ENCODE measurements around the gene UPF3A.

The UPF3A gene, protein sequence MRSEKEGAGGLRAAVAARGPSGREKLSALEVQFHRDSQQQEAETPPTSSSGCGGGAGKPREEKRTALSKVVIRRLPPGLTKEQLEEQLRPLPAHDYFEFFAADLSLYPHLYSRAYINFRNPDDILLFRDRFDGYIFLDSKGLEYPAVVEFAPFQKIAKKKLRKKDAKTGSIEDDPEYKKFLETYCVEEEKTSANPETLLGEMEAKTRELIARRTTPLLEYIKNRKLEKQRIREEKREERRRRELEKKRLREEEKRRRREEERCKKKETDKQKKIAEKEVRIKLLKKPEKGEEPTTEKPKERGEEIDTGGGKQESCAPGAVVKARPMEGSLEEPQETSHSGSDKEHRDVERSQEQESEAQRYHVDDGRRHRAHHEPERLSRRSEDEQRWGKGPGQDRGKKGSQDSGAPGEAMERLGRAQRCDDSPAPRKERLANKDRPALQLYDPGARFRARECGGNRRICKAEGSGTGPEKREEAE

DNA sequence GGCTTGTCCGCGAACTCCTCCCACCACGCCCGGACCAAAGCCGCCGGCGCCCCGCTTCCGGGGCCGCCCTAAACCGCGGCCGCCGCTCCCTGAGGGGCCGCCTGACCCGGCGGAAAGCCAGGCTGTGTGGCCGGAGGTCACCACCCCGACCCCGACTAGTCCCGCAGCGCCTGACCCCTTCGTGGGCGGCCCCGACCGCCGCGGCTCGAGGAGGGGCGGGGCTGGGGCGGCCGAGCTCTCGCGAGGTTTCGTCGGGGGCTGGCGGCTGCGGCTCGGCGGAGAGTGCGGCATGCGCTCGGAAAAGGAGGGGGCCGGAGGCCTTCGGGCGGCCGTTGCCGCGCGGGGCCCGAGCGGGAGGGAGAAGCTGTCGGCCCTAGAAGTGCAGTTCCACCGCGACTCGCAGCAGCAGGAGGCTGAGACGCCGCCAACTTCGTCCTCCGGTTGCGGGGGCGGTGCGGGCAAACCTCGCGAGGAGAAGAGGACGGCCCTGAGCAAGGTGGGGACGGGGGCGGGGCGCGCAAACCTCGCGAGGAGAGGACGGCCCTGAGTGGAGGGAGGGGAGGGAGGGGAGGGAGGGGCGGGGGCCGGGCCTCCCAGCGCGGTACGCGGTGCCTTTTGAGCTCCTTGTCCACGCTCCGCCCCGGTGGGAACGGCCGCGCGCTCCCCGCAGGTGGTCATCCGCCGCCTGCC is at the start of gene UPF3A:
UPF3A (plus strand) TSS at position 251 of the 690 bp plus-strand sequence; CDS start at position 290, 39 bp downstream.
- peaks cover 42% of the 10 kb centered on the region for H3K36me3 ChIP-seq (ENCODE audit: insufficient read depth, low read length)
- peaks cover 16% of the 10 kb centered on the region for H3K4me1 ChIP-seq (ENCODE audit: insufficient read depth, low read length)
- H3K9me3 ChIP-seq (ENCODE audit: low read length), result no peaks in the 10 kb centered on the region
- peak within 1 kb of the TSS; percentile 90 for H2AFZ ChIP-seq (ENCODE audit: low read depth, low read length)
- H3K4me3 ChIP-seq (ENCODE audit: low read length), result peak within 1 kb of the TSS; percentile 96
- no peaks in the 10 kb centered on the region for H3K27me3 ChIP-seq (ENCODE audit: insufficient read depth, low read length)

DNA sequence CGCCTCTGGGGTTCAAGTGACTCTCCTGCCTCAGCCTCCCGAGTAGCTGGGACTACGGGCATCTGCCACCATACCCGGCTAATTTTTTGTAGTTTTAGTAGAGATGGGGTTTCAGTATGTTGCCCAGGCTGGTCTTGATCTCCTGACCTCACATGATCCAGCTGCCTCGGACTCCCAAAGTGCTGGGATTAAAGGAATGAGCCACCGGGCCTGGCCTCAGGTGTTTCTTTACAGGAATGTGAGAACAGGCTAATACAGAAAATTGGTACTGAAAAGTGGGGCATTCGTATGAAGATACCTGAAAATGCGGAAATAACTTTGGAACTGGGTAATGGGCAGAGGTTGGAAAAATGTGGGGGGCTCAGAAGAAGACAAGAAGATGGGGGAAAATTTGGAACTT is 49.5 kb upstream of the UPF3A start:
- Histone ChIP-seq H3K27me3 (ENCODE audit: insufficient read depth, low read length) (no peaks in the 10 kb centered on the region), H3K4me1 (ENCODE audit: insufficient read depth, low read length) (peaks cover 23% of the 10 kb centered on the region), H3K9me3 (ENCODE audit: low read length) (no peaks in the 10 kb centered on the region), H3K36me3 (ENCODE audit: insufficient read depth, low read length) (peaks cover 4% of the 10 kb centered on the region), H3K4me3 (ENCODE audit: low read length) (no peak overlapping the region), H2AFZ (ENCODE audit: low read depth, low read length) (no peak overlapping the region)

DNA sequence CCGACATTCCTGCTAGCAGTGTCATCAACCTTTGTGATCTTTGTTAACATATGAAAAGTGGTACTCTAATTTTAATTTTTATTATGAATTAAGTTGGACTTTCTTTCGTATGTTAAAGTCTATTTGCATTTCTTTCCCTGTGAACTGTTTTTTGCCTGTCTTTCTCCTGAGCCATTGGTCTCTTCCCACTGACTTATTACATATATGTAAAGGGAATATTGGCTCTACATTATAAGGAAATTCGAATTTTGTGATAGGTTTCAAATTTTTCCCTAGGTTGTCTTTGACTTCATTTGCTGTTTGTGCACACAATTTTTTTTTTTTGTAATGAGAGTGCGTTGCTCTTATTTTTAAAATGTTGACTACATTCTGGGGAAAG is 47.1 kb upstream of the UPF3A start:
- no peaks in the 10 kb centered on the region for H3K27me3 ChIP-seq (ENCODE audit: insufficient read depth, low read length)
- H3K4me3 ChIP-seq (ENCODE audit: low read length), result peak overlapping the region; percentile 98
- peaks cover 18% of the 10 kb centered on the region for H3K4me1 ChIP-seq (ENCODE audit: insufficient read depth, low read length)
- no peaks in the 10 kb centered on the region for H3K9me3 ChIP-seq (ENCODE audit: low read length)
- H3K36me3 ChIP-seq (ENCODE audit: insufficient read depth, low read length), result peaks cover 23% of the 10 kb centered on the region
- peak overlapping the region; percentile 94 for H2AFZ ChIP-seq (ENCODE audit: low read depth, low read length)

DNA sequence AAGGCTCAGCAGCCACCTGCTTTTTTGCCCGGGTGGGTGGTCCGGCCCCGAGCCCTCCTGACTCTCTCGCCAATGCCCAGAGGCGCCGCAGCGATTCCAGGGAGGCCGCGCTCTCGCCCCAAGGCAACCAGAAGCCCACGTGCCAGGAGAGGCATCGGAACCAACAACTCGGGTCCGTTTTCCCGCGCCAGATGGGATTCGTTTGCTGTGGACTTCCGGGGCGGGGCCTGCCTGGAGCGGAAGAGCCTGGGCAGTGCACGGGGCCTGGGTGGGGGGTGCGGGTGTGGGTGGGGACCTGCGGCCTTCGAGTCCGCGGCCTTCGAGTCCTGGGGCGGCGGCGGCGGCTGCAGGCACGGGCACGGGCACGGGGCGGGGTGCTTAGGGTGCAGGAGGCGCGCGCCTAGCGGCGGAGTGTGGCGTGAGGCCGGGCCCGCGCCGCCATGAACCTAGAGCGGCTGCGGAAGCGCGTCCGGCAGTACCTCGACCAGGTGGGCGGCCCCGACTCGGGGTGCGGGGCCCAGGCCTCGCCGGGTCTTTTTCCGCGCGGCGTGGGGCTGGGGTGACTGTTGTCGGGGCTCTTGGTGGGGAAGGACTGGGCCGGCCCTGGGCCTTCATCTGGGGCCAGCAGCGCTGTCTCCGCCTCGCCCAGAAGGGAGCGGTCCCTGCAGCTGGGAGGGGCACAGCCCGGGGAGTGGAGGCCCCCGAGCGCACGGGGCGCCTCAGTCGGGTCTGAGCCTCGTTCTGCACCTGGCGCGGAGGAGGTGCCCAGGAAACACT is 46.6 kb upstream of the UPF3A start, which contains the start of gene CDC16:
CDC16 (plus strand) TSS at position 253 of the 777 bp plus-strand sequence; CDS start at position 441, 188 bp downstream.
- Histone ChIP-seq H3K4me1 (ENCODE audit: insufficient read depth, low read length) (peaks cover 12% of the 10 kb centered on the region), H3K36me3 (ENCODE audit: insufficient read depth, low read length) (peaks cover 29% of the 10 kb centered on the region), H2AFZ (ENCODE audit: low read depth, low read length) (peak within 1 kb of the TSS; percentile 94), H3K4me3 (ENCODE audit: low read length) (peak within 1 kb of the TSS; percentile 98), H3K9me3 (ENCODE audit: low read length) (no peaks in the 10 kb centered on the region), H3K27me3 (ENCODE audit: insufficient read depth, low read length) (no peaks in the 10 kb centered on the region)

DNA sequence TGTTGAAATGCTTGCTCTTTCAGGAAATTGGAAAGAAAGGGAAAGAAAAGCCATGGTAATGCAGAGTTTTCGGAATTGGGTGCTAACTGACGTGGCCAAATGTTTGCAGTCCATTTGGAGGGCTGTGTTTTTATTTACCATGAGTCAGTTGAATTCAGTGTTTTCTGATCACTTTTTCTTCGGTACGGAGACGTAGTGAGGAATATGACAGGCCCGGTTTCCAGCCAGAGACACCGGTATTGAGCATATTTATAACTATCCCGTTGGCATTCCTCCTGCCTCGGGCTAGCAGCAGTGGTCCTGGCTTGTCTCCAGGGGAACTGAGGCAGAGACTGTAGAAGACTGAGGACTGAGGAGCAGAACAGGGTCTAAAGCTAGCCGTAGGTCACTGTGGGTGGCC is 45.7 kb upstream of the UPF3A start:
- Histone ChIP-seq H3K4me3 (ENCODE audit: low read length) (peak overlapping the region; percentile 98), H3K36me3 (ENCODE audit: insufficient read depth, low read length) (peaks cover 34% of the 10 kb centered on the region), H2AFZ (ENCODE audit: low read depth, low read length) (no peak overlapping the region), H3K9me3 (ENCODE audit: low read length) (no peaks in the 10 kb centered on the region), H3K4me1 (ENCODE audit: insufficient read depth, low read length) (peaks cover 8% of the 10 kb centered on the region), H3K27me3 (ENCODE audit: insufficient read depth, low read length) (no peaks in the 10 kb centered on the region)

DNA sequence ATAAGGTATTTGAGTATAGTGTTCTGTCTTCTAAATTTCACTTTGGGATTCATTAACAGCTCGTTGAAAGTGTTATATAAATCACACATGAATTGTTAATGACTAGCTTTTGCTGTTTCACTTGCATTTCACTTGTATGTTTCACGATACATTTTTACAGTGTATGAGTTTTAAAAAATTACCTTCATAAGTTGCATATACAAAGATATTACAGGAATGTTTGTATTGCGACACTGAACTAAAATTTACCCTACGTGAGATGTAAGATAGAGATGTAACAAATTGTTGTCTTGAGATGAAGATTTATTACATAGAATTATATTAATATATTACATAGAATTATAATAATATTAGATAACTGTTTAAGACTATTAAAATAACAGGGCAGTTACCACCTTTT is 45.2 kb upstream of the UPF3A start:
- Histone ChIP-seq H3K4me1 (ENCODE audit: insufficient read depth, low read length) (peaks cover 8% of the 10 kb centered on the region), H2AFZ (ENCODE audit: low read depth, low read length) (no peak overlapping the region), H3K27me3 (ENCODE audit: insufficient read depth, low read length) (no peaks in the 10 kb centered on the region), H3K9me3 (ENCODE audit: low read length) (no peaks in the 10 kb centered on the region), H3K4me3 (ENCODE audit: low read length) (peak overlapping the region; percentile 98), H3K36me3 (ENCODE audit: insufficient read depth, low read length) (peaks cover 39% of the 10 kb centered on the region)

DNA sequence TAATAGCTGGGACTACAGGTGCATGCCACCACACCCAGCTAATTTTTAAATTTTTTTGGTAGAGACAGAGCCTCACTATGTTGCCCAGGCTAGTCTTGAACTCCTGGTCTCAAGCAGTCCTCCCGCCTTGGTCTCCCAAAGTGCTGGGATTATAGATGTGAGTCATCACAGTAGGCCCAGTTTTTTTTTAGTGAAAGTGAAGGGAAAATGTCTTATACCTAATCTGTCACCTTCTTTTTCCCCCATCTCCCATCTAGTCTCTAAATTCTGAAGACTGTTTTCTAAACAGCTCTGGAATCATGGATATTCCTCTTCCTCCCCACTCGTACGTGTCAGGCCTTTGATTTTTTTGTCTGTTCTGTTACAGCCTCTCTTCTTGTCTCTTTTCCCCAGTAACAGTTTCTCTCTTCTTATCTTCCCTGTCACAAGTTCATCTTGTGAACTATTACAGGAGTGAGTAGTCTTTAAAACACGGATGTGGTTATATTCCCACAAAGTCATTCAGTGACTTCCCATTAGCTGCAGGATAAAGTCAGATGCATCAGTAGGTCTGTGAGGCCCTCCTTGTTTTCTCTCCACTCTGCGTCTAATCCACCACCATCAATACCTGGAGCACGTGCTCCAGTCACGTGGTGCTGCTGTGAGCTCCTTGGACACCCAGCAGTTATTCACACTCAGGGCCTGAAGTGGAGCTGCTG is 43.8 kb upstream of the UPF3A start:
- Histone ChIP-seq H3K36me3 (ENCODE audit: insufficient read depth, low read length) (peaks cover 53% of the 10 kb centered on the region), H3K27me3 (ENCODE audit: insufficient read depth, low read length) (no peaks in the 10 kb centered on the region), H2AFZ (ENCODE audit: low read depth, low read length) (no peak overlapping the region), H3K4me3 (ENCODE audit: low read length) (no peak overlapping the region), H3K9me3 (ENCODE audit: low read length) (no peaks in the 10 kb centered on the region), H3K4me1 (ENCODE audit: insufficient read depth, low read length) (peaks cover 8% of the 10 kb centered on the region)

DNA sequence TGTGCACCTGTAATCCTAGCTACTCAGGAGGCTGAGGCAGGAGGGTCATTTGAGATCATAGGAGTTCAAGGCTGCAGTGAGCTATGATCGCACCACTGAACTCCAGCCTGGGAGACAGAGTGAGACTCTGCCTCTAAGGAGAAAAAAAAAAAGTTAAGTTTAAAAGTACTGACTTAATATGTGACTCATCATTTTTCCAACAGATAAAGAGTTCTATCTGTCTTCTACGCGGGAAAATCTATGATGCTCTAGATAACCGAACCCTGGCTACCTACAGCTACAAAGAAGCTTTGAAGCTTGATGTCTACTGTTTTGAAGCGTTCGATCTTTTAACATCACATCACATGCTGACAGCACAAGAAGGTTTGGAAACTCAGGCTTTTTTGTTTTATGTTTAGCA is 39.5 kb upstream of the UPF3A start:
- Histone ChIP-seq H3K36me3 (ENCODE audit: insufficient read depth, low read length) (peaks cover 92% of the 10 kb centered on the region), H2AFZ (ENCODE audit: low read depth, low read length) (no peak overlapping the region), H3K4me1 (ENCODE audit: insufficient read depth, low read length) (no peaks in the 10 kb centered on the region), H3K4me3 (ENCODE audit: low read length) (no peak overlapping the region), H3K9me3 (ENCODE audit: low read length) (peaks cover 2% of the 10 kb centered on the region), H3K27me3 (ENCODE audit: insufficient read depth, low read length) (no peaks in the 10 kb centered on the region)

DNA sequence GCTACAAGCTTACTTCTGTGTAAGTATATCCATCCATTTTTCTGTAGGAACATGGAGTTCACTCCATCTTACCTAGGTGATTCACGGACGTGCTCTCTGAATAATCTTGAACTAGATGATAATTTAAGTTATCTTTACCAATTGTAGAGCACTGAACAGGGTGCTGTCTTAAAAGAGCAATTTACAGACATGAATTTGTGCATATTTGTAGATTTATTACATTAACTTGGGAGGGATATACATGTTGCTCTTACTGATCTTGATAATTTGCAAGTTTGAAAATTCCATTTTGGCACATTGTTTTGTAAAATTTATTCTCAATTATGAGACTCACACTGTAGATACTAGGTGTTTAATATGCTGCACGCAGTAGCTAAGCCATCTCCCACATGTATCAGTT is 37.4 kb upstream of the UPF3A start:
- Histone ChIP-seq H2AFZ (ENCODE audit: low read depth, low read length) (no peak overlapping the region), H3K4me3 (ENCODE audit: low read length) (no peak overlapping the region), H3K27me3 (ENCODE audit: insufficient read depth, low read length) (no peaks in the 10 kb centered on the region), H3K36me3 (ENCODE audit: insufficient read depth, low read length) (peaks cover 95% of the 10 kb centered on the region), H3K4me1 (ENCODE audit: insufficient read depth, low read length) (no peaks in the 10 kb centered on the region), H3K9me3 (ENCODE audit: low read length) (peaks cover 2% of the 10 kb centered on the region)

DNA sequence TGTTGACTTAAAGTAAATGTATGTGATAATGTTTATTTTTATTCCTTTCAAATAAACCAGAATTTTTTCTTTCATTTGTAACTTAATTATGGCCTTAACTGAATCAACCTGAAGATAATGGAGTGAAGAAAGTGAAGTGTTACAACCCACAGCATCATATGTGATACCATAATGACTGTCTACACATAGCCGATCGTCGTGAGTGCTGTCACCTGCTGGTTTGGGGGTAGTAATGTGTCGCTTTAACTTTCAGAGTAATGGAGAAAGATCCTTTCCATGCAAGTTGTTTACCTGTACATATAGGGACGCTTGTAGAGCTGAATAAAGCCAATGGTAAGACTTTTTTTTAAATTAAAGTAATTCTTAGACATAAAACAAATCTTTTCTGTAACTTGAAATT is 36.8 kb upstream of the UPF3A start:
- peaks cover 95% of the 10 kb centered on the region for H3K36me3 ChIP-seq (ENCODE audit: insufficient read depth, low read length)

DNA sequence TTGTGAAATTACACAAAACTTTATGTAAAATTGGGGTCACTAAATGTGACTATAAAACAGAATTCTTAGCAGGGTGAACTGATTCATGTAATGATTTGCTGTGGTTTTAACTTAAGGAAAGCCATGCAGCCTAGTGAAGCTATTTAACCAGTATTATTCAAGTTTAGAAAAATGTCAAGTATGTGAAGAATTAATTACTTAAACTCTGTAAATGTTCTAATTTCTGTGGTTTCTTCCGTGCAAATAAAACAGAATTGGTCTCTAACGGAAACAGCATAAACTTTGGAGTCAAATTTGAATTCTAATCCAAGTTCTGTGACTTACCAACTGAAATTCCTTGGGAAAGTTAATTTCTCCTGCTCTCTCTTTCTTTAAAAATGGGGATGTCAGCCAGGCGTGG is 33.4 kb upstream of the UPF3A start:
- Histone ChIP-seq H3K36me3 (ENCODE audit: insufficient read depth, low read length) (peaks cover 96% of the 10 kb centered on the region), H3K4me3 (ENCODE audit: low read length) (no peak overlapping the region), H3K27me3 (ENCODE audit: insufficient read depth, low read length) (no peaks in the 10 kb centered on the region), H3K4me1 (ENCODE audit: insufficient read depth, low read length) (no peaks in the 10 kb centered on the region), H2AFZ (ENCODE audit: low read depth, low read length) (no peak overlapping the region), H3K9me3 (ENCODE audit: low read length) (peaks cover 2% of the 10 kb centered on the region)

More for the DNA sequence above, 36.8 kb upstream of the UPF3A start:
- Histone ChIP-seq H3K27me3 (ENCODE audit: insufficient read depth, low read length) (no peaks in the 10 kb centered on the region), H3K9me3 (ENCODE audit: low read length) (peaks cover 2% of the 10 kb centered on the region), H3K4me3 (ENCODE audit: low read length) (no peak overlapping the region), H2AFZ (ENCODE audit: low read depth, low read length) (no peak overlapping the region), H3K4me1 (ENCODE audit: insufficient read depth, low read length) (no peaks in the 10 kb centered on the region)

DNA sequence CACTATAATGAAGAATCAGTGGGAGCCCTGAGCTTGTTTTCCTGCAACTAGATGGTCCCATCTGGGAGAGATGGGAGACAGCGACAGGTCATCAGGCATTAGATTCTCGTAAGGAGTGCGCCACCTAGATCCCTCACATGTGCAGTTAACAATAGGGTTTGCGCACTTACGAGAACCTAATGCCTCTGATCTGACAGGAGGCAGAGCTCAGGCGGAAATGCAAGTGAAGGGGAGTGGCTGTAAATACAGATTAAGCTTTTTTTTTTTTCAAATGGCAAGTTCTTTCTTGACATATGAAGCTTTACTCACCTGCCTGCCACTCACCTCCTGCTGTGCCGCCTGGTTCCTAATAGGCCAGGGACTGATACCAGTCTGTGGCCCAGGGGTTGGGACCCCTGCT is 32.3 kb upstream of the UPF3A start:
- Histone ChIP-seq H3K4me1 (ENCODE audit: insufficient read depth, low read length) (no peaks in the 10 kb centered on the region), H2AFZ (ENCODE audit: low read depth, low read length) (no peak overlapping the region), H3K36me3 (ENCODE audit: insufficient read depth, low read length) (peaks cover 89% of the 10 kb centered on the region), H3K27me3 (ENCODE audit: insufficient read depth, low read length) (no peaks in the 10 kb centered on the region), H3K9me3 (ENCODE audit: low read length) (peaks cover 2% of the 10 kb centered on the region), H3K4me3 (ENCODE audit: low read length) (no peak overlapping the region)
